T1000 (cell line): Measurements from ENCODE around the gene RNF148.

ENCODE experiments used
- DNase-seq: peaks from one replicate; lab custom pipeline; 2025; ENCODE audit warnings: mixed read lengths; lab: John Stamatoyannopoulos, UW

The RNF148 gene, protein sequence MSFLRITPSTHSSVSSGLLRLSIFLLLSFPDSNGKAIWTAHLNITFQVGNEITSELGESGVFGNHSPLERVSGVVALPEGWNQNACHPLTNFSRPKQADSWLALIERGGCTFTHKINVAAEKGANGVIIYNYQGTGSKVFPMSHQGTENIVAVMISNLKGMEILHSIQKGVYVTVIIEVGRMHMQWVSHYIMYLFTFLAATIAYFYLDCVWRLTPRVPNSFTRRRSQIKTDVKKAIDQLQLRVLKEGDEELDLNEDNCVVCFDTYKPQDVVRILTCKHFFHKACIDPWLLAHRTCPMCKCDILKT

DNA sequence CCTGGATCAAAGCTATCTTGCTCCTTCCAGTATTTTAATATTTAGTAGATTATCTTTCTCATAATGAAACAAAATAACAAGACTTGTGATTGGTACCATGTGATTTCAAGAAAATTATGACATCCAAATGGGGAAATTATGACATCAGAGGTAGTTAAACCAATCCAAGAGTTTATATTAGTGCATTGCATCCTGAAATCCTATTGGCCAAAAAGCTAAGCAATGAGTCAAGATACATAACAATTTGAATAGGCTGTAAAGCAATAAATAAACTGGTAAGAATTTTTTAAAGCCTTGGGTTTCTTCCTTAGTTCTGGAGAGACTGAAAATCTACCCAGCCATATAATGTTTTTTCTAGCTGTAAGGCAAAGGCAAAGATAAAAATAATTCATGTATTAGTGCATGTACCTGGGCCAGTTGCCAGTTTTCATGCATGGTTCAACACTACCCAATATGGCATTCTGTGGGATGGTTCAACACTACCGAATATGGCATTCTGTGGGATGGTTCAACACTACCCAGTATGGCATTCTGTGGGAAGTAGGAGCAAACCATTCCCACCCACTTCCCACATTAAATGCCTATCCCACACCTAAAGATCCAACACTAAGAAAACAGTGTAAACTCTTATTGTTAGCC is at the start of gene RNF148:
Gene RNF148 (minus strand): TSS at position 51 of the 639 bp plus-strand sequence. CDS start 172 bp downstream, outside the sequence.
- no peak for DNase-seq

DNA sequence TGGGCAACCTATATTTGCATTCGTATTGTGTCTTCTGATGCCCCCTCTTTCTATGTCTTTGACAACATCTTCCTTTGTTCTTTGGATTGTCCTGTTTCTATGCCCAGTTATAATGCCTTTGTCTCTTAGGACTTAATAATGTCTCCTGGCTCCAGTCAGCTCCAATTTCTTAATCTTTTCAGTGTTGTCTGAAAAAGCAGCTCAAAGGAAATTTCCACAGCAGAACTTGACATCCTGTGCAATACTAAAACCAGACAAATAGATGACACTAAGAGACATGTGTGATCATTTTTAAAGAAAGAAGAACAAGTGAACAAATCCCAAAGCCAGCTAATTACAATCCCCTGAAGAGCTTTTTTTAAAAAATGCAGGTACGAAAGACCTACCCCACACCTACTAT is 47.7 kb upstream of the RNF148 start:
- DNase-seq, result no peak

GRCh38 chr7:122748195-122748594 is 45.5 kb upstream of the RNF148 start:
- DNase-seq, result no peak

- DNase-seq, result no peak
Observed at GRCh38 chr7:122746948-122747347, 44.2 kb upstream of the RNF148 start.

DNA sequence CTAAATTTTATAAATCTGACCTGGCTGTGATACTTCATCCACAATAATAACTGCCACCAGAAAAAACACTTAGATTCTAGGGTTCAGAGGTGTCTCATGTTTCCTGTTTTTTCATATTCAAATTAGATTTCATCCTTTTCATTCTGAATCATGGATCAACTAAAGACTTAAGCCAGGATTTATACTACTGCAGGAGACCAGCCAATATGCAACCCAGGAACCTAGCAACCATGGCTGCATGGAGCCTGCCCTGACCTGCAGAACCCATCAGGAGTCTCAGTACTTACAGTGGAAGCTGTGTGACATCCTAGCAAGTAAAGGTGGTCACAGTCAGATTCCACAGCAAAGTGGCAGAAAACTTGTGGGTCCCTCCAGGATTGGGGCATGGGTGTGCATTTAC is 40.5 kb upstream of the RNF148 start:
- no peak for DNase-seq

- no peak for DNase-seq
Observed at GRCh38 chr7:122738947-122739346, 36.2 kb upstream of the RNF148 start.

DNA sequence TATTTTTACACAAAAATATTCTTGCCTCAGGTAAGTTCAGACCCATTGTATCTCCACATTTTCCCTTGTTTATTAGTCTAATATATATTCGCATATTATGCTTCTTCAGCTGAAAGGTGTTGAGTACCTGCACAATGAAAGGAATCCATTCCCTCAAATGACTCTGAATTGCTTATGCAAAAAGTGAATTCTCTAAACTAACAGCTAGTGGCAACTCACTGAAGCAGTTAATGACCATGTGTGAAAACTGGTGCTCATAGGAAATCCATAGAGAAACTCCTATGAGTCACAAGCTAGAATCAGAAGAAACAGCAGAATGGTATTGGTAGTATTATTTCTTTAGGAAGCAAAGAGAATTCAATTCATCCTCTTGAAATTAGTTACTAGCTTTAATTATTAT is 33.5 kb upstream of the RNF148 start:
- no peak for DNase-seq

DNA sequence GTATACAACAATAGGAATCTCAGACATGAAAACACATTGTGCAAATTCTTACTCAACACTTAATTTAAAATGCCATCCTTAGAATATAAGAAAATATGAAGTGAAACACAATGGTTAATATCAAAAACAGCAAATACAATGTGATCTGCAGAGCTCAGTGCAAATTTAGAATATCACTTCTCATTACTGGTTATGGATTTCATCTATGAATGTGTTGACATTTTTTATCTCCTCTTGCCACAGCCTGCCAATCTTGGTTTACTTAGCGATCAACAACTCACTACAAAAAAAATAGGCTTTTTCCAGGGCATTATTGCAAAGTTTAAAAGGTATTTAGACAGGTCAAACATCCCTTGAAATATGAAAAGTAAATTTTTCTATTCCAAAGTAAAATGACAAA is 25.0 kb upstream of the RNF148 start:
- DNase-seq, result no peak

GRCh38 chr7:122727354-122727753 is 24.6 kb upstream of the RNF148 start:
- DNase-seq, result no peak

DNA sequence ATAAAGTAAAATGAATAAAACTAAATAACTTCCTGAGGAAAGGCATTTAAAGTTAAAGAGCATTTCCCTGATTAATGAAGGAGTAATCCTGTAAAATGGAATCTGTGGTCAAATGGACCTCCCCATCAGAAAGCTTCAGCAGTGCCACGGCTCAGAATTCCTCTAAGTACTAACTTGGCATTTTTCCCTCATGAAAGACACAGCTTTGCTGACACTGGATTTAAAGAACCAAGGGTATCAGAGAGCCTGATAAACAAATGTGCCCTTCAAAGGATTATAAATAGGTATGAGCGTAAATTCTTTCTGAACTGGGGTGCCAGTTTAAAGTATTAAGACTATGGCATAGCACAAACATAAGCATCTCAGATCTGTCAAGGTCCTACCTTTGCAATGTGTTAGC is 24.2 kb upstream of the RNF148 start:
- DNase-seq, result no peak

DNA sequence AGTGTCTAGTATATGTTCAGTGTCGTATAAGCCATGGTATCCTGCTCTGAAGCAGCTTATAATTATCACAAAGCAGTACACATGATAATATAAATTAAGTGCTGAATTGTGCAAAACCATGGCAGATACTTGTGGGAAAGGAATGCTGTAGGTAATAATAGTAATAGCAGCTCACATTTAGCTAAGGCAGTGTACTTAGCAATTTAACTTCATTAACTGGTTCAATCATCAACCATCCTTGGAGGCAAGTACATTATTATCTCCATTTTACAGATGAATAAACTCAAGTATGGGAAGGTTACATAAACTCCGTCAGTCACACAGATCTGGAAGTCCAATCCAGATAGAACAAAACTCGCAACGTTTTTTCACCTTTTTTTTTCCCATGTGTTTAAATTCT is 21.6 kb upstream of the RNF148 start:
- no peak for DNase-seq

- no peak for DNase-seq
Observed at GRCh38 chr7:122719010-122719578, 16.4 kb upstream of the RNF148 start.

GRCh38 chr7:122717356-122718089 is 14.8 kb upstream of the RNF148 start:
- DNase-seq, result no peak

- no peak for DNase-seq
Observed at GRCh38 chr7:122715183-122715582, 12.5 kb upstream of the RNF148 start.

DNA sequence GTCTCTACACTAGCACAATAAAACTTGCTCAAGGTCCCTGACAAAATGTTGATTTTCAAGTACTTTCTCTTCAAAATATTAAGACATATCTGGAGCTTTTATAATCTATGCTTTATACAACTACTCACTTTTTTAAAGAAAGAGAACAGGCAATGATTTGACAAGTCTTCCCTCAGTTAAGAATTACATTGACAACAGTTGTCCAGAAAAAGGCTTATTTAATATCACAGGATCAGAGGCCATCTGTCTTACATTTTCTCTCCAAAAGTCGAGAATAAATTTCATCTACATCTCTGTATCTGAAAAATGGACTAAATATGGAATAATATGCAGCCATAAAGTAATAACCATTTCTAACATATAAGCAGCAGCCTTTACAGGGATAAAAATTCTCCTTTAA is 8.2 kb upstream of the RNF148 start:
- no peak for DNase-seq

DNA sequence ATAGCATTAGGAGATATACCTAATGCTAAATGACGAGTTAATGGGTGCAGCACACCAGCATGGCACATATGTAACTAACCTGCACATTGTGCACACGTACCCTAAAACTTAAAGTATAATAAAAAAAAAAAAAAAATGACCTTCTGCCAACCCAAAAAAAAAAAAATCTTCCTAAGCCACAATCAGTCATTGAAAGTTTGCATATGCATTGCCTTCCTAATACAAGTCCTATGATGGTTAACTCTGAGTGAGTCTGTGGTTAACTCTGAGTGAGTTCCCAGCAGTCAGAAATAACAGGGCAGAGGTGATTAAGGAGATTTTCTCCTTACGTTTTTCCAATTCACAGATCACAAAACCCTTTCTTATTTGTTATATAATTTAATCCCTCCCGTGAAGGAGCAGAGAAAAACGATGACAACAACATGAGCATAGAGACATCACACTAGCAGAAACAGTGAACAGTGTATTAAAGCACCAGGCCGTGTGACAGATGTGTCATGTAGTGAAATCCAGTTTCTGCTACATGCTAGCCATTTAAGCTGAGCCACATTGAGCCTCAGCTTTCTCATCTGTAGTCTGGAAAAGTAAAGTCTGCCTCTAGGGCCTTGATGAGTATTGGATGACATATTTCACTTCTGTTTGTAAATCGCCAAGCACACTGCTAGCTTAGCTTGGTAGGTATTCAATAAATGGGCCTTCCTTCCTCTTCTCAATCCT is 7.4 kb upstream of the RNF148 start:
- DNase-seq, result no peak

DNA sequence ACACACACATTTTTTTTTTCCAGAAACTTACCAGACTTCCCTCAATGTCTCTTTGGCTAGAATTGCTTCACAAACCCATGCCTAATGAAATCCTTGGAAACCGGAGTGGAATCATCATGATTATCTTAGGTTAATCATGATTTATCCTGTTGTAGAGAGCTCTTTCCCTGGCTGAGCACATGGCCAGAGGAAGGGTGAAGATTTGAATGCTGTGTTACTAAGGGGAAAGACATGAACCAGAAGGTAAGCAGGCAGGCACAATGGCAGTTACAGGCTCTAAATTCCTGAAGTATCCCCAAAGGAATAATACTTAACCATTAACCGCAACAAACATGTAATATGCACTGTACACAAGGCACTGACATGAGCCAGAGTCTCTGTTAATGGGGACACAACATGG is 4.1 kb upstream of the RNF148 start:
- no peak for DNase-seq

DNA sequence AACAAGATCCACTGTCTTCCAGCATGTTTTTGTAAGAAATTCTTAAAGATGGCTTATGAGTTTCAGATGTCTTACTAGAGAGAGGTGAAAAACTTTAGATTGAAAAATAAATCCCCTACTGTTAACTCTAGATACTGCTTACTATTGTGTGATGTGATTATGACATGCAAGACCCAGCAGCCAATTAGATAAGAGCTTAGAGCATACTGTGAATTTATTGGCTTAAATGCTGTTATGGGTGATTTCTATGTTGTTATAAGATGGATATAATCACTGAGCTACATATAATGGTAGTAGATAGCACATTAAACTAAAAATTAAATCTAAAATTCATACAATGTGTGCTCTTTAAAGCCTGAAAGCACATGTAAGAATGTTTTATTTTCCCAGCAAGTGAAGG is 3.7 kb downstream of the RNF148 start, which contains the start of gene RNF133:
Gene RNF133 (minus strand): TSS at position 101 of the 400 bp plus-strand sequence. CDS start 199 bp downstream, outside the sequence.
- no peak for DNase-seq

- no peak for DNase-seq
Observed at GRCh38 chr7:122695816-122696215, 6.9 kb downstream of the RNF148 start.

- DNase-seq, result no peak
Observed at GRCh38 chr7:122694697-122695096, 8.0 kb downstream of the RNF148 start.

- no peak for DNase-seq
Observed at GRCh38 chr7:122692769-122693309, 9.9 kb downstream of the RNF148 start.
